GM21360 (cell line): Measurements from ENCODE around the gene LAPTM5.

Experiments used
- ATAC-seq: cut with Tn5 transposase; IDR thresholded peaks from one replicate; pipeline ENCODE4 v1.9.1; 2021; ENCODE audit warnings: mild to moderate bottlenecking, moderate library complexity; ENCODE audit not compliant: unreplicated experiment

The LAPTM5 gene

DNA sequence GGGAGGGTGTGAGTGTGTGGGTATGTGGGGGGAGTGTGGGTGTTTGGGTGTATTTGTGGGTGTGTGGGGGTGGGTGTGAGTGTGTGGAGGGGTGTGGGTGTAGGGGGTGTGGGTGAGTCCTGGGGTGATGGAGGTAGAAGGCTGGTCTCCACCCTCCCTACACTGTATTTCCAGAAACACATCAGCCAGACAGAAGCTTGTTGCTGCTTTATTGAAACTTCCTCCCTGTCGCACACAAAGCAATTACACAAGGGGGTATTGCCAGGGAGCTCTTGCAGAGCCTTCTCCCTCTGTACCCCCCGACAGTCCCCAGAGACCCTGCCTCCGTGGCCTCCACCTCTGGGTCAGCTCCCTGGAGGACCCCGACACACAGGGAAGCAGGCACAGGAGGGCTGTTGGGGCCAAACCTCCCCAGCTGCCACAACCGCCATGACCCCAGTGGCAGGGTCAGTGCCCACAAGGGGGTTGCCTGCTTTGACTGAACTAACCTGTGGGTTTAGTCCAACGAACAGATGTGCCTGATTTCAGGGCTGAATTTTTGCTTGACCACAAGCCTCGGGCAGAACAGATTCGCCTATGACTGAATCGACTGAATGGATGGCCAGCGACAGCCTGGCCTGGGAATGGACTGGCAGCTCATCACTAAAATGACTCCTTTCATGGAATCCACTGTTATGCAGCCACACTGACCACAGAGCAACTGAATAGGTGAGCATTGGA is 25.1 kb downstream of the LAPTM5 start:
- no peak for ATAC-seq

DNA sequence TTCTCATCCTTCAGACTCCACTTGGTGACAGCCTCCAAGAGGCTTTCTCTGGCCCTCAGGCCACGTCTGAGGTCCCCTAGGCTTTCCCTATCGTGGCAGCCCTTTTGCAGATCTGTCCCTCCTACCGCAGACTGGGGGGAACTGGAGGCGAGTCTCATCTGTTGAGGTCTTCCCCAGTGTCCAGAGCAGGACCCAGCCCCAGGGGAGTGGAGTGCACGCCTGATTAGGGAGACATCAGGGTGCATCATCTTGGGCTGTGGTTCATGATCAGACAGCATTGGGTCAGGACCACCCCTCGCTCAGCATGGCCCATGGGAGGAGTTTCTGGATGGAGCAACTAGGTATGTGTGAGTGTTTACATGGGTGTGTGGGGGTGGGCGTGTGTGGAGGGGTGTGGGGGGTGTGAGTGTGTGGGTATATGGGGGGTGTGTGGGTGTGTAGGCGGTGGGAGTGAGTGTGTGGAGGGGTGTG is 25.7 kb downstream of the LAPTM5 start:
- no peak for ATAC-seq

DNA sequence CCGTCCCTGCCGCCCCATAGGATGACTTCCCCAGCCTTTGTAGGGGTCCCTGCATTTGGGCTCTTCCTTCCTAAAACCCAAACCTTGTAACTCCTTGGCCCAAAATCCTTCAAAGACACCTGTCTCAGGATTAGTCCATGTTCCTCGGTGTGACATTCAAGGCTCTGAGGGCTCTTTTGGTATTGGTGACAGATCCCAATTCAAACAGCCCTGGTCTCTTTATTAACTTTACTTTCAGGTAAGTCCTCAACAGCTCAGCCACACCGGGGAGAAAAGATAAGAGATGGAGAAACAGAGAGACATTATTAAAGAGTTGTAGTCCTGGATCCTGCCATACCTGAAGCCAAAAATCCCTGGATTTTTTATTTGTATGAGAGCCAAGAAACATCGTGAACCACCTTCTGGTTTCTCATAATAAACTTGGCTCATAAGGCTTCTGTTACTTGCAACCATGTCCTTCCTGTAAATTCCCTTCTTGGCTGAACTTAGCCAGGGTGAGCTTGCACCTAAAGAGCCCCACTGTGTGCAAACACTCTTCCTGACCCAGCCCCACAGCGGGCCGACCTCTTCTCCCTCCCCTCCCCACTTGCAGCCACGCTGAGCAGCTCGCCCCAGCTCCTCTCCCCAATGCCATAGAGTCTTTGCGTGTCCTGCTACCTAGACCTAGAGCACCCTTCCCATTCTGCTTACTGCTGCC is 26.3 kb downstream of the LAPTM5 start:
- no peak for ATAC-seq

DNA sequence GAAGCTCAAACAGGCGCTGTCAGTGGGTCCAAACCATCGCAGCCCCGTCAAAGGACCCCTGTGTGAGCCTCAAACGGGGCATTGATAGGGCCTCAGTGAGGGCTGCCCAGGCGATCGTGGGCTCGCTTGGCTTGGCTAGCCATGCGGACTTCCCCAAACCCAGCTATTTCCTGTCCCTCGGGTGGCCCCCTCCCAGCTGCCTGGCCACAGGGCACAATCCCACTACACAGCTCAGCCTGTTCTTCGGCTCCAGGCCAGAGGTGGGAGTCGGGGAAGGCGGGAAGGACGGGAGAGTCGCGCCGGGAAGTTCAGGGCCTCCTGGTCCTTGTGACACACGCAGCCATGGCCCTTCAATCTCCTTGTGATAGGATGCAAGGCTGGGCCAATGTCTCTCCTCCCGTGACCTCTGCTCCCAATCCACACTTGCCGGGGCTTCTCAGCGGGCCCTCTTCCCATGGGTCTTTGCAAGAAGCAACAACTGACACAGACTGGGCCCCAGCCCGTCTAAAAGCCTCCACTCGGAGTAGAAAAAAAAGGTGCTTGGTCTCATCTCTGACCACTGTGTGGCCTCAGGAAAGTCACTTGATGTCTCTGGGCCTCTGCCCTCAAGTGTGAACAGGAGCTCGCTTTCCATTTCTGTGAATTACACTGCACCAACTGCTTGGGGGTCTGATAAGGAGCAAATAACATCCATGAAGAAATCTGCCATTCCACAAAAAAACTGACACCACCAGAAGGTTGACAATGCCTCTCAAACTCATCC is 27.0 kb downstream of the LAPTM5 start:
- no peak for ATAC-seq

DNA sequence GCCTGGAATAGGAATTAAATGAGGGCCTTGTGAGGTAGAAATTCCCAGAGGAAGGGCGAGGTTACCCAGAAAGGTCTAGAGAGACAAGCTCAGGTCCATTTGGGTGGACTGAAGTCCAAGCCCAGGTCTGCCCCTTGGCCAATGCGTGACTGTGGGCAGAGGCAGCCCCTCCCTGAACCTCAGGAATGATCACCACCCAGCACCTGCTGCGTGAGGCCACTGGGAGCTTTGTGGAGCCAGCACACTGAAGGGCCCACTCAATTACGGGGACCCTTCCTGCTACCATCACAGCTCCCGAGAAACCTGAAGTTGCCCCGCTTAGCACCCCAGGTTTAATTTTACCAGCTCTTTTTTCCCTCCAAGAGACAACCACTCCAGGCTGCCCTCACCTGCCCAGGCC is 27.7 kb downstream of the LAPTM5 start:
- no peak for ATAC-seq

DNA sequence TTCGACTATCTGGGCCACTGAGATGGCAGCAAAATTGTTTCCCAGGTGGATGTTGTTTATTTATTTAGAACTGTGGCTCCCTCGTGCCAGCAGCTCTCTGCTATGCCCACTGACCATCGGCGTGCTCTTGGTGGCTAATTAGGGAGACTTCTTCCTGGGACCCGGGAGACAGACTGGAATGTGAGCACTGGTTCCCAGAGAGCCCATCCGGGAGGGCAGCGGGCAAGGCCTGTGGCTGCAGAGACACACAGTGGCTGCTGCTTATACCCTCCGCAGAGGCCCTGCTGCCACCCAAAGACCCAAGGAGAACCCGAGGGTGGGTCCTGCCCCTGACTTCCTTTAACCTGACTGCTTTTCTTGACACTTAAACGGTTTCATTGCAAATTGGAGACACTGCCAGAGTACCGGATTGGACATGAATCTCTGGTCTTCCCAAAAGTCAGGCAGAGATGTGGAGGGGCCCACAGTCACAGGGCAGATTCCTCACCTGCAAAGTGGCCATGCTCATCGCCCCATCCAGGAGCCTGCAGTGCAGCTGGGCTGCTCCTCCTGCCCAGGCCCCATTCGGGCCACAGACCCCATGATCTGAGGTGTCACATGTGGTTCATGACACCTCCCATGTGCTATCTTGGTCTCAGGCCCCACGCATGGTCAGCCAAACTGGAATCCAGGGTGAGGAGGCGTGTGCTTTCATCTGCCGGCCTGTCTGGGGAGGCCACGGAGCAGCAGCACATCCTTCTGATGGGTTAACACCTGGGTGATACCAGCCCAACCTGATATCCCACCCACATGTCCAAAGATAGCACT is 28.5 kb downstream of the LAPTM5 start:
- no peak for ATAC-seq

DNA sequence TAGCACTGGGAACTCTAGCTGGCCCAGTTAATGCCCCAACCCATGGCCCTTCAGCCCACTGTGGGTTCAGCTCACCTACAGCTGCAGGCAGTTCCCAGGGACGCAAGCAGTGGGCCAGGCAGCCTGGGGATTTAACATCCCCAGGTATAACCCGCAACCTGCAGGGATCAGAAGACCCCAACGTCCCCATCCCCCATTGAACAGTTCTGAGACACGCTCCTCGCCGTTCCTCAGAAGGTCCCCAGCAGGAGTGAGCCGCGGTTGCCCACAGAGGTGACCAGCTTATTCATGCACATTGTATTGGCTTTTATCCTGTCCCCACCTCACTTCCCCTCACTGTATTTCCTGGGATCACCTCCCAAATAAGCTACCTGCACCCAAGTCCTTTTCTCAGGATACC is 29.2 kb downstream of the LAPTM5 start:
- ATAC-seq, result no peak

DNA sequence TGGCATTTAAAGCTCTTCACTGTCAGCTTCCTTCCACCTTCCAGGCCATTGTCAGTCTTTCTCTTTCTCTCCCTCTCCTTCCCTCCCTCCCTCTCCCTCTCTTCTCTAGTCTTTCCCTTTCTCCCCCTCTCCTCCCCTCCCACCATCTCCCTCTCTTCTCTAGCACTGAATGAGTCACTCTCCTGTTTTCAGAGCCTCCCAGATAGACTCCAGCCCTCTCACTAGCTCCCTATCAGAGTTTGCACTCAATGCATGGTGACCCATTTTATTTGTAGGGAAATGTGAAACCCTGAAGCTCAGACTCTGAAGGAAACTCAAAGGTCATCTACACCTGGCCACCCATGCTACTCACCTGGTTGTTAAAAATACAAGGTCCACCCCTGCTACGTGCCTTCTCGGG is 29.8 kb downstream of the LAPTM5 start:
- ATAC-seq, result no peak

DNA sequence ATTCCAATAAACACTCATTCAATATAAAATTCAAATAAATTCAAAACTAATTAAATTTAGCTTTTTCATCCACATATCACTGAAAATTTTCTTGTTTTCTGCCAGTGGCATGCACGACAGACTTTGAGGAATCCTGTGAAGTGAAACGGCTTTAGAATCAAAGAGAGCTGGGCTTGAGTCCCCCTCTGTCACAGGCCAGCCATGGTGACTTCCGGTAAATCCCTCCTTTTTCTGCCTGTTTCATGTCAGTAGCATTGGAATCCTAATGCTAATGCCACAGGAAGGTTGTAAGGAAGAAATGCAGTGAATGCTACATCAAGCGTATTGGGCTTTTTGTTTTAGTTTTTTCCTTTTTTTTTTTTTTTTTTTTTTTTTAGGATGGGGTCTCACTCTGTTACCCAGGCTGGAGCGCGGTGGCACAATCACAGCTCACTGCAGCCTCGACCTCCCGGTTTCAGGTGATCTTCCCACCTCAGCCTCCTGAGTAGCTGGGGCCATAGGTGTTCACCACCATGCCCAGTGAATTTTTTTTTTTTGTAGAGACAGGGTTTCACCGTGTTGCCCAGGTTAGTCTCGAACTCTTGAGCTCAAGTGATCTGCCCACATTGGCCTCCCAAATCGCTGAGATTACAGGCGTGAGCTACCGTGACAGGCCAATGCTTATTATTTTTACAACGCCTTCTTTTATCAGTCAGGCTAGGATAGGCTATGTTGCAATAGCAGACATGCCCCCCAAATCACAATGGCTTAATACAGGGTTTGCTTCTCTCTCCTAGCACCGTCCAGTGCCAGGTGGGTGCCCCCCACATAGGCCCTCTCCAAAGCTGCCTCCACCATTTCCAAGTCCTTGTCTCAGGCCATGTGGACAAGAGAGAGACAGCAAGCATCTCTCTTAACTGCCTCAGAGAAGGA is 30.5 kb downstream of the LAPTM5 start:
- ATAC-seq, result no peak

DNA sequence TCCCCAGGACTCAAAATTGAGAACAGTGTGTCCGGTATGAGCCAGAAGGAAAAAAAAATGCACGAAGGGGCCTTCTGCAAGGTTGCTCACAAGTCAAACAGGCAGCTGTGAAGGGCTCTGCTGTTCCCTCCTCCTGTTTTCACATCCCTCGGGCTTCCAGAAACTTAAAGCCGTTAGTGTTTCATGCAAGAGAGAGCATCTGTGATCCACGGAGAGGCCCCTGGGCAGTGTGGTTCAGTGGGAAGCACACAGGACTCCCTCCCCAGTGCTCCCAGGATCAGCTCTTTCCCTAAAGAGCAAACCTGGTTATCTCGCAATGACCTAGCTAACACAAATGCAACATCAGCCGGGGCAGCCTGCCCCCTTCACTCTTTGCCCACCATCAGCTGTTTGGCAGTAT is 31.3 kb downstream of the LAPTM5 start:
- no peak for ATAC-seq

DNA sequence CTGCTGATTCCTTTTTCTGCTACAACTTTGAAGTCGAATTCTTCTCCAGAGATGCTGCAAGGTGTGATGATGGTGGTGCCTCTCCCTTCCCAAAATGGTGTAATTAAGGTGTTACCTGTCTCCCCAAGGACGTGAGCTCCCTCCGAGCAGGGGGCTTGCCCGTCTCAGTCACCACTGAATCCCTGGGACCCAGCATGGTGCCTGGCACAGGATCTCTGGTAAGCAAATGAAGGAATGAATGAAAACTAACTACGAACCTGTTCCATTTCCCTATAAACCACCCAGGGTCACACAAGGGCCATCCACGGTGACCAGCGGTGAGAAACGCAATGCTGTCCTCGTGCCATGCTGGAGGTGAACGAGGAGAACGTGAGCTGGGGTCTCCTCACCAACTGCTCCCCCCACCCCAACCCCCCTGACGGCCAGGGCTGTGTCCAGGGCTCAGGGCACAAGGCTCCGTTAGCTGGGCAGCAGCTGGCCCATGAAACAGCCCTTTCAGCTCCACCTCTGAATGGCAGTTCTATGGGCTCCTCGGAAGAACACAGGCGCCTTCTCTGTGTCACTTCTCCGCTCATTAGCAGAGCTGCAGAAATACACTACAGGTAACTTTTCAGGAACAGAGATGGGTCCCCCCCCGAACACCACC is 32.0 kb downstream of the LAPTM5 start:
- ATAC-seq, result no peak

DNA sequence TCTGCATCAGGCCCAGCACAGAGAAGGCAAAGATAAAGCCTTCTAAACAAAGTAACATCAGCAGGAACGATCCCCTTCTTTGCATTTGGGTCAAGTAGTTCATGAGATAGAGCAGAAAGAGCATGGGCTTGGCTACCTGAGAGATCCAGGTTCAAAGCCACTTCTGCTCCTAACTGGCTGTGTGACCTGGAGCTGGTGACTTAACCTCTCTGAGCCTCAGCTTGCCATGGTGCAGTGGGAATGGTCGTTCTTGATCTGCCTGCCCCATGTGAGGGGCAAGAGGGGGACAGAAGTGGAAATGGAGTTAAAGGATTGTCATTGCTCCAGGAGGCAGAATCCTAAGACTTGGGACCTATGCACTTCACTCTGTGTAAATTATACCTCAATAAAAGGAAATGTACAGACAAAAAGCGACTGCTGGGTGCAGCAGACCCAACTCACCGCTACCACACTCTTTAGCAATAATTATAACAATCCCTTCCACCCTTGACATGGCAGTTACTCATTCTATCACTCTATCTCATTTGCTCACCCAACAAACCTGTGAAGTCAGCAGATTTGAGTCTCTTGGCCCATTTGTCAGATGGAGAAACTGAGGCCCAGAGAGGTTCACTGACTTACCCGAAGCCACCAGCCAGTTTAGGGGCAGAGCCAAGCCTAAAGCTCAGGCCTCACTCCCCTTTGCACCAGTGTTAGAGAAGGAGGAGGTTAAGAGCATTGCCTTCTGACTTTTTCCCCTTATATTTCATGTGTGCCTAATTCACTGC is 32.7 kb downstream of the LAPTM5 start:
- ATAC-seq, result no peak

DNA sequence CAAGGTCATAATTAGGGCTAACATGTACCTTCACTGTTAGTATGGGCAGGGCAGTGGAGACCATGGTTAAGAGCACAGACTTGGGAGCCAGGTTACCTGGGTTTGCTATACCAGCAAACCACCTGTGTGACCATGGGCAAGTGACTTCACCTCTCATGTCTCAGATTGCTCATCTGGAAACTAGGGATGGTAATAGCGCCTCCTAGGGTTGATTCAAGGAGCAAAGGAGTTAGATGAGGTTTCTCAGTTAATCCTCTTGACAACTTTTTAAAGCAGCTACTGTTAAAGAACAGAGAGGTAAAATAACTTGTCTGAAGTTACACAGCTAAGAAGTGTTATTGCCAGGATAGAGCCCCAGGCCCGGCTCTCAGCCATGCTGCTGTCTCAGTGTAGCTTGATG is 33.4 kb downstream of the LAPTM5 start:
- no peak for ATAC-seq

DNA sequence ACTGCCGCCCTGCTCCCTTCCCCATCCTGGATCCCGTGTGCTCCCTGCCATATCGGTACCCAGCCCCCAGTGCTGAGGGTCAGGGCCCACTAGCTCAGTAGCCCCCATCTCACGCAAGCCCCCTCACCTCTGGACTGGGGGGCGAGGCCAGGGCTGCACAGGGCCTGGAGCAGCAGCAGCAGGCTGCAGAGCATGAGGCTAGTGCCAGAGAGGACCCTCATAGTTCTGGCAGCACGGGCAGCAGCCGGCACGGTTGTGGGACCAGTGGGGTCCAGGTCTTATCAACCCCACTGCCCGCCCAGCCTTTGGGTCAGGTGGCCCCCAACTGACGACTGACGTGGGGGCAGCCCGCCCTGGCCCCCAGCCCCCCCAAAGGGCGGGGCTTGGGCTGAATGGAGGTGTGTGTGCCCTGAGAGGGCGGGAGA is 34.2 kb downstream of the LAPTM5 start, which contains the start of gene MATN1:
MATN1 (minus strand) TSS at position 255 of the 425 bp plus-strand sequence; CDS start at position 221, 34 bp downstream.
- ATAC-seq, result no peak

DNA sequence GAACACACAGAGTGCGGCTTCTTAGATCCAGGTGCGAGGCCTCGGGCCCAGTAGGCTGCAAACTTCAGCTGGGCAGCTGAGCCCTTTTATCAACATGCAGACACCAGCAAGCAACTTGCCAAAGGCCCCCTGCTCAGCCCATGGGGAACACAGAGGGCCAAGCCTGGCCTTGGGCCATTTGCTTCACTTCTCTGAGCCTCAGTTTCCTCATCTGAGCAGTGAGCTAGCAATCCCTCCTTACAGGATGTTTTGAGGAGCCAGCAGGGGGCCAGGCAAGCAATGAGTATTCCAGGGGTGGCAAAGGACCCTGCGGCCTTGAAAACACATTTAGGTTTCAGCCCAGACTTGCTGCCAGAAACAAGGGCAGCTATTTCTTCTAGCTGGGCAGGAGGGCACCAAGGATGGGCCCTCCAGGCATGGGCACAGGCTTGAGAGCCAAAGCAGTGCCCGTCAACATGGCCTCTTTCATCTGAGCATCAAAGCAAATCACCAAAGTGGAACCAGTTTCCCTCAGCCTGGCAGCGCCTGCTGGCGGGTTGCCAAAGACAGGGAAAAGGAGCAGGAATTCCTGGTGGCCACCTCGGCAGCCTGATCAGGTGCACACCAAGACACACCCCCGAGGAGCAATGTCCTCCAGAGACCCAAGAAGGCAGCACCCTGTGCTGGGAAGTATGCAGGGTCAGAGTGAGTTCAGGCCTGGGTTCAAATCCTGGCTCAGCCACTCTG is 35.6 kb downstream of the LAPTM5 start:
- no peak for ATAC-seq

DNA sequence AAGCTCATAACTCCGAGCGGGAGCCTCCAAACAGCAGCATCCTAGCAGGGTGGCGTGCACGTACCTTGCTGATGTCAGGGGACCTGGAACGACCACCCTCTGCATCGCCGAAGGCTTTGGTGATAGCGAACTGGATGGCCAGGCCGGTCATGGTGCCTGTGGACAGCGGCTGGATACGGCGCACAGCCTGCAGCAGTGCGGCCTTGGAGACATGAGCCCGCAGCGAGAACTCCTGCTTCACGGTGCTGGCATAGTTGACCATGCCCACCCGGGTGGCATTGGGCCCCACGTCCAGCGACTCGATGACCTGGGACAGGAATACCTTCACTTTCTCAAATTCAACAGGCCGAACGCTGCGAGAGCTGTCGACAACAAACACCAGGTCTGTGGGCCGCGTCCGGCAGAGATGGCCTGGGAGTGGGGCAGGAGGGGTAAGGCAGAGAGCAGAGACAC is 36.2 kb downstream of the LAPTM5 start:
- no peak for ATAC-seq

DNA sequence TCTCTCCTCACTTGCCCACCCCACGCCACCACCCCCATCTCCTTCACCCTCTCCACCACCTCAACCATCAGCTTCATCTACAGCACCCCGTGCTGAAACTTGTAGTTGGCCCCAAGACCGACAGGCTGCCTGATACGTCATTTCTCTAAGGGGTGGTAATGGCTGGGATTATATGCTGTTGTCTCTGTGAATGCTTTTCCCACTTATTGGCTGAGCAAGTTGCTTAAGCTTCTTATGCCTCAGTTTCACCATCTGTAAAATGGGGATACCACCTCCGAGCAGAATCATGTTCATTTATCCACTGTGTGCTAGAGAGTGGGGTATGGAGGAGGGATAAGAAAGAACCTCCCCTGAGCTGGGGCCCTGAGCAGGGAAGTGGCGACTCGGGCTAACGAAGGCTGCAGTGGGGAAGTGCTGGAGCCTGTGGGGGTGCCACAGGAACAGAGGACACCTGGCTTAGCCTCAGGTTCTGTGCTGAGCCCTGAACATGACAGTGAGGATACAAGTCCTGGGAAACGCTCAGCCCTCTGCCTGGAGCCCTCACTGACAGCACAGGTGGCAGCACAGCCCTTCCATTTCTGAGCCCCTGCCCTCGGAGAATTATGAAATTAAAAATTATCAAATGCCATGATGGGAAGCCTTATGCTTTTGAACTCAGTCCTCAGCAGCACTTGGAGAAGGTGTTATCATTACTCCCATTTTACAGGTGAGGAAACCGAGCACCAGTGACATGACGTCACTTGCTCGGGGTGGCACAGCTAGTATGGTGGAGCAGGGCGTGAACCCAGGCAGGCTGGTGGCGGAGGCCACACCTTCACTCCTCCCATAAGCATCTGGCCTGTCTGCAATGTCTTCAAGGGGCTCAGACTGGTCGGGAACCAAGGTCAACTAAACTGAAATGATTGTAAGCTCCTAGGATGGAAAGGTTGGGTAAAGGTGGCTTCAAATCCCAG is 37.0 kb downstream of the LAPTM5 start:
- ATAC-seq, result no peak
